B cell (primary cell): ENCODE results near the gene HPRT1.

Experiments
- EZH2 ChIP-seq: IDR thresholded peaks from 2 replicates; pipeline ENCODE4 v1.6.1; 2012; ENCODE audit warnings: borderline replicate concordance, low read depth, mild to moderate bottlenecking, moderate library complexity, low read length; ENCODE audit not compliant: insufficient read depth, poor library complexity, severe bottlenecking
- TF ChIP-seq, protein P1 (sequence below): fragments of 200-600 bp; IDR thresholded peaks from one replicate; pipeline ENCODE4 v1.8.0; 2022; ENCODE audit warnings: antibody characterized with exemption, mild to moderate bottlenecking

DNA sequence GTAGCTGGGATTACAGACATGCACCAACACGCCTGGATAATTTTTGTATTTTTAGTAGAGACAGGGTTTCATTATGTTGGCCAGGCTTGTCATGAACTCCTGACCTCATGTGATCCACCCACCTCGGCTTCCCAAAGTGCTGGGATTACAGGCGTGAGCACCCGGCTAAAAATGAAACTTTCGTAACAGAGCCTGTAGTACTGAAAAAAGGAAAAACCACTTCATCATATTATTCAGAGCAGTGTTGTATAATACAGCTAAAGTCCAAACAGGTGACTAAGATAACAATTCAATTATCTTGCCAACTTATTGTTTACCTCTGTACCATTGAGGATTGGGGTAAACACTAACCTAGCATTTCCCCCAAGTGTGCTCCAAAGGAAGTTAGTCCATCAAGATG is 43.9 kb upstream of the HPRT1 start:
- TF ChIP-seq EZH2 = no peak
- TF ChIP-seq, protein P1, sequence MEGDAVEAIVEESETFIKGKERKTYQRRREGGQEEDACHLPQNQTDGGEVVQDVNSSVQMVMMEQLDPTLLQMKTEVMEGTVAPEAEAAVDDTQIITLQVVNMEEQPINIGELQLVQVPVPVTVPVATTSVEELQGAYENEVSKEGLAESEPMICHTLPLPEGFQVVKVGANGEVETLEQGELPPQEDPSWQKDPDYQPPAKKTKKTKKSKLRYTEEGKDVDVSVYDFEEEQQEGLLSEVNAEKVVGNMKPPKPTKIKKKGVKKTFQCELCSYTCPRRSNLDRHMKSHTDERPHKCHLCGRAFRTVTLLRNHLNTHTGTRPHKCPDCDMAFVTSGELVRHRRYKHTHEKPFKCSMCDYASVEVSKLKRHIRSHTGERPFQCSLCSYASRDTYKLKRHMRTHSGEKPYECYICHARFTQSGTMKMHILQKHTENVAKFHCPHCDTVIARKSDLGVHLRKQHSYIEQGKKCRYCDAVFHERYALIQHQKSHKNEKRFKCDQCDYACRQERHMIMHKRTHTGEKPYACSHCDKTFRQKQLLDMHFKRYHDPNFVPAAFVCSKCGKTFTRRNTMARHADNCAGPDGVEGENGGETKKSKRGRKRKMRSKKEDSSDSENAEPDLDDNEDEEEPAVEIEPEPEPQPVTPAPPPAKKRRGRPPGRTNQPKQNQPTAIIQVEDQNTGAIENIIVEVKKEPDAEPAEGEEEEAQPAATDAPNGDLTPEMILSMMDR = no peak
